Fibroblast of mammary gland (primary cell): Measurements from ENCODE around the gene USP21.

Experiments used
- DNase-seq: peaks from one replicate; pipeline ENCODE4 v3.0.0-alpha.2; 2010; ENCODE audit warnings: low read depth
- H3K4me3 ChIP-seq: 2 replicates; pipeline ENCODE4 v1.5.1; 2011; ENCODE audit warnings: low read depth, mild to moderate bottlenecking, low read length, moderate library complexity; ENCODE audit not compliant: control insufficient read depth
- CTCF ChIP-seq: conservative IDR thresholded peaks from 2 replicates; pipeline ENCODE4 v1.5.1; 2011; ENCODE audit warnings: low read depth, low read length, inconsistent platforms; ENCODE audit not compliant: control insufficient read depth, insufficient read depth

Gene USP21

GRCh38 chr1:161176468-161177111 is 17.3 kb downstream of the USP21 start:
- no peak for TF ChIP-seq CTCF
- peak overlapping the region; percentile 96 for H3K4me3 ChIP-seq
- no peak for DNase-seq

GRCh38 chr1:161177112-161177935 is 18.0 kb downstream of the USP21 start, which contains the start of gene B4GALT3:
B4GALT3 (minus strand) TSS chr1:161177507; CDS start chr1:161176060, 1,447 bp downstream.
- peak; percentile 78 for DNase-seq
- H3K4me3 ChIP-seq, result peak within 1 kb of the TSS; percentile 96
- TF ChIP-seq CTCF, result no peak

DNA sequence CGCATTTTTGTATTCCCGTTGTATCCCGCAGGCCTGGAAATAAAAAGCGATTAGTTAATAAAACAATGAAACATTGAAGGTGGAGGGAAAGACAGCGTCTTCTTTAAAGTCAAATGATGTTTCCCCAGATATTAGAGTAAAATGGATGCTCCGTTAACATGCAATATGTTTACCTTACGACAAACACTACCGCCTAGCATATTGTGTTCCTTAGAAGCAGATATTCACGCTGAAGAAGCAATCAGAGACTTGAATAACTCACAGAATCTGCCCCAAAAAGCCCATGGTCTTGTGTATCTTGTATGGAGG is 18.6 kb downstream of the USP21 start:
- no peak for TF ChIP-seq CTCF
- no peak for DNase-seq
- H3K4me3 ChIP-seq, result peak overlapping the region; percentile 96

DNA sequence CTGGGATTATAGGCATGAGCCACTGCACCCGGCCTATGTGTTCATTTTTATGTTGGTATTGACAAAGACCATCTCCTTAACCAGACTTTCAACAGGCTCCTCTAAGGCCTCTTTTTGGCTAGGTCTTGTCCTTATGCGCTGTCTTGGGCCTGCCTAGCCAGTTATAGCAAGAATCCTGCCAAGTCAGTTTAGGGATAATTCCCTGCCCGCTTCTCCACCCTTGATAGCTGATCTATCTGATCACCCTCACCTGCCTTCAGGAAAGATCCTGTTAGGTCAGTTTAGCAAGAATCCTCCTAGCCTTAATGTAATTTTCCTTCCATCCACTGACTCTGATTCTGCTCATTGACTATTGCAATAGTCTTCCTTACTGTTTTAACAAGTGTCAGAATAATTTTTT is 20.4 kb downstream of the USP21 start:
- no peak overlapping the region for H3K4me3 ChIP-seq
- TF ChIP-seq CTCF, result no peak
- DNase-seq, result no peak

DNA sequence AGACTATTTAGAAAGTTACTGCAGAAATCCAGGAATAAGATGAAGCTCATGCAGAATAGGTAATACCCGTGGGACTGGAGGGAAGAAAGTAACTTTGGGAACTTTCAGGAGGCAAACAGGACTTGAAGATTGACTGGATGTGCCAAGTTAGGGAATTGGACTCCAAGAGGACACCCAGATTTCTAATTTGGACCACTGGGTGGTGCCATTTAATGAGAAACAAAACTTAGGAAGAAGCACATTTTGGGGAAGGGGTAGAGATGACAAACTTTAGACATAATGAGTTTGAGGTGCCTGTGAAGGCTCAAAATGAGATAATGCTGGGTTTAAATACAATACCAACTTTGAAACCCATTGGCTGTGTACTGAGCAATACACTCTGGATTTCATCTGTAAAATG is 21.3 kb downstream of the USP21 start:
- TF ChIP-seq CTCF, result peak; percentile 49
- H3K4me3 ChIP-seq, result no peak overlapping the region
- DNase-seq, result peak; percentile 72

- H3K4me3 ChIP-seq, result no peak overlapping the region
- DNase-seq, result peak; percentile 89
- TF ChIP-seq CTCF, result no peak
Observed at GRCh38 chr1:161182214-161182613, 22.9 kb downstream of the USP21 start.
